ENCODE measurements around the gene FER.

- TF ChIP-seq EP300 (IDR thresholded peaks at IDR 0.05; ENCODE audit: borderline replicate concordance in 1 of 2, control insufficient read depth in 1 of 2, low read depth in 2 of 2, low read length in 2 of 2) (no peak), NFIC (IDR thresholded peaks at IDR 0.05; ENCODE audit: low read depth, low read length) (no peak), POLR2A (IDR thresholded peaks at IDR 0.05; ENCODE audit: low read depth, low read length) (no peak), ZNF207 (IDR thresholded peaks at IDR 0.05; ENCODE audit: borderline replicate concordance) (no peak), KDM1A (IDR thresholded peaks at IDR 0.05; ENCODE audit: borderline replicate concordance) (no peak), POLR2AphosphoS5 (IDR thresholded peaks at IDR 0.05; ENCODE audit: low read length) (no peak), JUNB (IDR thresholded peaks at IDR 0.05) (no peak), HCFC1 (IDR thresholded peaks at IDR 0.05; ENCODE audit: low read length) (no peak), SP1 (IDR thresholded peaks at IDR 0.05; ENCODE audit: low read depth, low read length) (no peak), NKRF (conservative IDR thresholded peaks at IDR 0.05) (no peak)
- TF ChIP-seq, protein P1, sequence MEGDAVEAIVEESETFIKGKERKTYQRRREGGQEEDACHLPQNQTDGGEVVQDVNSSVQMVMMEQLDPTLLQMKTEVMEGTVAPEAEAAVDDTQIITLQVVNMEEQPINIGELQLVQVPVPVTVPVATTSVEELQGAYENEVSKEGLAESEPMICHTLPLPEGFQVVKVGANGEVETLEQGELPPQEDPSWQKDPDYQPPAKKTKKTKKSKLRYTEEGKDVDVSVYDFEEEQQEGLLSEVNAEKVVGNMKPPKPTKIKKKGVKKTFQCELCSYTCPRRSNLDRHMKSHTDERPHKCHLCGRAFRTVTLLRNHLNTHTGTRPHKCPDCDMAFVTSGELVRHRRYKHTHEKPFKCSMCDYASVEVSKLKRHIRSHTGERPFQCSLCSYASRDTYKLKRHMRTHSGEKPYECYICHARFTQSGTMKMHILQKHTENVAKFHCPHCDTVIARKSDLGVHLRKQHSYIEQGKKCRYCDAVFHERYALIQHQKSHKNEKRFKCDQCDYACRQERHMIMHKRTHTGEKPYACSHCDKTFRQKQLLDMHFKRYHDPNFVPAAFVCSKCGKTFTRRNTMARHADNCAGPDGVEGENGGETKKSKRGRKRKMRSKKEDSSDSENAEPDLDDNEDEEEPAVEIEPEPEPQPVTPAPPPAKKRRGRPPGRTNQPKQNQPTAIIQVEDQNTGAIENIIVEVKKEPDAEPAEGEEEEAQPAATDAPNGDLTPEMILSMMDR (IDR thresholded peaks at IDR 0.05 in 2 of 3, conservative IDR thresholded peaks at IDR 0.05 in 1 of 3; ENCODE audit: control insufficient read depth in 2 of 3, extremely low read depth in 1 of 3, insufficient read depth in 1 of 3, low read depth in 3 of 3, low read length in 3 of 3) = no peak
These were observed 351.4 kb downstream of the FER start for GRCh38 chr5:109099081-109099480.
